Neural cell (in vitro differentiated cells): ENCODE data around the gene MBNL2. TPM values are rescaled to one million over a fixed set of nuclear protein-coding genes. Genes with fewer than 3 reads are reported as not detected.
A peak's percentile ranks its signal among the peaks of the same experiment; 100 is the strongest.

Experiments used
- H2AFZ ChIP-seq: fragments of 200-600, 300-800 bp; sonication (generic), shearing (Covaris generic); 2 replicates; pipeline ENCODE4 v1.6.0; 2014; ENCODE audit warnings: low read depth, mild to moderate bottlenecking, antibody characterized with exemption, low read length, moderate library complexity
- H3F3A ChIP-seq: fragments of 200-600 bp; shearing (Covaris generic); 2 replicates; pipeline ENCODE4 v1.6.1; 2016; ENCODE audit warnings: mild to moderate bottlenecking, moderate library complexity, mixed read lengths, antibody characterized with exemption, low read length; ENCODE audit not compliant: insufficient read depth, poor library complexity, severe bottlenecking
- H3K27ac ChIP-seq: fragments of 200-600, 300-800 bp; sonication (generic), shearing (Covaris generic); 2 replicates; pipeline ENCODE4 v1.5.1; 2014; ENCODE audit warnings: mild to moderate bottlenecking, low read length, moderate library complexity
- H3K27me3 ChIP-seq: fragments of 300-800, 200-600 bp; sonication (generic), shearing (Covaris generic); 2 replicates; pipeline ENCODE4 v1.6.0; 2014; ENCODE audit warnings: mild to moderate bottlenecking, low read depth, low read length, moderate library complexity; ENCODE audit not compliant: insufficient read depth
- H3K36me3 ChIP-seq: fragments of 300-800, 200-600 bp; sonication (generic), shearing (Covaris generic); 2 replicates; pipeline ENCODE4 v1.5.1; 2014; ENCODE audit warnings: mild to moderate bottlenecking, antibody characterized with exemption, low read length, moderate library complexity; ENCODE audit not compliant: insufficient read depth
- H3K4me2 ChIP-seq: fragments of 300-800, 200-600 bp; sonication (generic), shearing (Covaris generic); 2 replicates; pipeline ENCODE4 v1.6.0; 2014; ENCODE audit warnings: mild to moderate bottlenecking, low read length
- H3K4me3 ChIP-seq: fragments of 300-800, 200-600 bp; sonication (generic), shearing (Covaris generic); 2 replicates; pipeline ENCODE4 v1.5.1; 2014; ENCODE audit warnings: mild to moderate bottlenecking, low read length, moderate library complexity
- H3K79me2 ChIP-seq: fragments of 200-600 bp; shearing (Covaris generic); replicated peaks from 2 replicates; pipeline ENCODE4 v1.6.0; 2014; ENCODE audit warnings: mild to moderate bottlenecking, low read length, moderate library complexity; ENCODE audit not compliant: insufficient read depth
- H3K9ac ChIP-seq: fragments of 300-800, 200-600 bp; sonication (generic), shearing (Covaris generic); 2 replicates; pipeline ENCODE4 v1.6.1; 2016; ENCODE audit warnings: mild to moderate bottlenecking, low read length, mixed read lengths
- H3K9me2 ChIP-seq: fragments of 200-600 bp; shearing (Covaris generic); 2 replicates; pipeline ENCODE4 v1.6.1; 2016; ENCODE audit warnings: mild to moderate bottlenecking, low read length, mixed read lengths; ENCODE audit not compliant: insufficient read depth
- H3K9me3 ChIP-seq: fragments of 200-600, 300-800 bp; sonication (generic), shearing (Covaris generic); 2 replicates; pipeline ENCODE4 v1.6.1; 2016; ENCODE audit warnings: mild to moderate bottlenecking, mixed run types, low read length, moderate library complexity, mixed read lengths
- H4K20me1 ChIP-seq: fragments of 200-600 bp; shearing (Covaris generic); 2 replicates; pipeline ENCODE4 v1.6.1; 2016; ENCODE audit warnings: mild to moderate bottlenecking, mixed run types; ENCODE audit not compliant: insufficient read depth
- EP300 ChIP-seq: fragments of 450-650 bp; conservative IDR thresholded peaks from 2 replicates; pipeline ENCODE4 v1.6.1; 2014; ENCODE audit warnings: antibody characterized with exemption, mild to moderate bottlenecking, moderate library complexity; ENCODE audit not compliant: poor library complexity, severe bottlenecking
- EZH2 ChIP-seq: fragments of 200-600, 300-800 bp; shearing (Covaris generic), sonication (generic); IDR thresholded peaks from 2 replicates; pipeline ENCODE4 v1.6.1; 2014; ENCODE audit warnings: antibody characterized with exemption, low read length, borderline replicate concordance, mild to moderate bottlenecking; ENCODE audit not compliant: insufficient read depth, poor library complexity, severe bottlenecking
- MXI1 ChIP-seq: fragments of 450-650 bp; conservative IDR thresholded peaks from 2 replicates; pipeline ENCODE4 v1.6.1; 2014; ENCODE audit warnings: antibody characterized with exemption, mild to moderate bottlenecking; ENCODE audit not compliant: poor library complexity, severe bottlenecking
- POLR2AphosphoS5 ChIP-seq: IDR thresholded peaks from 2 replicates; pipeline ENCODE4 v1.6.1; 2012
- RAD21 ChIP-seq: fragments of 450-650 bp; conservative IDR thresholded peaks from 2 replicates; pipeline ENCODE4 v1.6.1; 2014; ENCODE audit warnings: antibody characterized with exemption, mild to moderate bottlenecking, moderate library complexity
- SMC3 ChIP-seq: fragments of 450-650 bp; conservative IDR thresholded peaks from 2 replicates; pipeline ENCODE4 v1.6.1; 2014; ENCODE audit warnings: antibody characterized with exemption, mild to moderate bottlenecking, moderate library complexity; ENCODE audit not compliant: poor library complexity
- TAF1 ChIP-seq: IDR thresholded peaks from 2 replicates; pipeline ENCODE4 v1.6.1; 2012; ENCODE audit warnings: low read depth
- polyA plus RNA-seq: library from polyadenylated mRNA; depleted of rRNA; stranded (reverse); fragments of >200 nt; gene quantifications from 2 replicates; pipeline ENCODE4 v1.2.3, GENCODE V29; 2014
- TF ChIP-seq, protein P1 (sequence below): IDR thresholded peaks from 2 replicates; pipeline ENCODE4 v1.6.1; 2012; ENCODE audit warnings: borderline replicate concordance
- TF ChIP-seq, protein P2 (sequence below): fragments of 450-650 bp; IDR thresholded peaks from 2 replicates; pipeline ENCODE4 v1.5.1; 2014; ENCODE audit warnings: antibody characterized with exemption, mild to moderate bottlenecking, moderate library complexity; ENCODE audit not compliant: poor library complexity, severe bottlenecking

MBNL2 gene
- polyA plus RNA-seq, 1 donor from 2014 or later, result 4.3 TPM

GRCh38 chr13:97434397-97435201 lies 212.5 kb downstream of the MBNL2 start:
- Histone ChIP-seq H4K20me1 (no peaks in the 10 kb centered on the region), H3K27ac (peak overlapping the region; percentile 76), H3K4me2 (peak overlapping the region; percentile 64), H3K4me3 (peak overlapping the region; percentile 81), H3K9me2 (no peaks in the 10 kb centered on the region), H3K79me2 (peaks cover 60% of the 10 kb centered on the region), H3K36me3 (no peaks in the 10 kb centered on the region), H2AFZ (peak overlapping the region; percentile 0), H3F3A (no peaks in the 10 kb centered on the region), H3K27me3 (no peaks in the 10 kb centered on the region), H3K9me3 (no peaks in the 10 kb centered on the region), H3K9ac (peak overlapping the region; percentile 75)
- TF ChIP-seq EZH2 (no peak), EP300 (no peak), TAF1 (no peak), RAD21 (peak; percentile 39), SMC3 (peak; percentile 35), POLR2AphosphoS5 (peak; percentile 26), MXI1 (no peak)
- TF ChIP-seq, protein P1, sequence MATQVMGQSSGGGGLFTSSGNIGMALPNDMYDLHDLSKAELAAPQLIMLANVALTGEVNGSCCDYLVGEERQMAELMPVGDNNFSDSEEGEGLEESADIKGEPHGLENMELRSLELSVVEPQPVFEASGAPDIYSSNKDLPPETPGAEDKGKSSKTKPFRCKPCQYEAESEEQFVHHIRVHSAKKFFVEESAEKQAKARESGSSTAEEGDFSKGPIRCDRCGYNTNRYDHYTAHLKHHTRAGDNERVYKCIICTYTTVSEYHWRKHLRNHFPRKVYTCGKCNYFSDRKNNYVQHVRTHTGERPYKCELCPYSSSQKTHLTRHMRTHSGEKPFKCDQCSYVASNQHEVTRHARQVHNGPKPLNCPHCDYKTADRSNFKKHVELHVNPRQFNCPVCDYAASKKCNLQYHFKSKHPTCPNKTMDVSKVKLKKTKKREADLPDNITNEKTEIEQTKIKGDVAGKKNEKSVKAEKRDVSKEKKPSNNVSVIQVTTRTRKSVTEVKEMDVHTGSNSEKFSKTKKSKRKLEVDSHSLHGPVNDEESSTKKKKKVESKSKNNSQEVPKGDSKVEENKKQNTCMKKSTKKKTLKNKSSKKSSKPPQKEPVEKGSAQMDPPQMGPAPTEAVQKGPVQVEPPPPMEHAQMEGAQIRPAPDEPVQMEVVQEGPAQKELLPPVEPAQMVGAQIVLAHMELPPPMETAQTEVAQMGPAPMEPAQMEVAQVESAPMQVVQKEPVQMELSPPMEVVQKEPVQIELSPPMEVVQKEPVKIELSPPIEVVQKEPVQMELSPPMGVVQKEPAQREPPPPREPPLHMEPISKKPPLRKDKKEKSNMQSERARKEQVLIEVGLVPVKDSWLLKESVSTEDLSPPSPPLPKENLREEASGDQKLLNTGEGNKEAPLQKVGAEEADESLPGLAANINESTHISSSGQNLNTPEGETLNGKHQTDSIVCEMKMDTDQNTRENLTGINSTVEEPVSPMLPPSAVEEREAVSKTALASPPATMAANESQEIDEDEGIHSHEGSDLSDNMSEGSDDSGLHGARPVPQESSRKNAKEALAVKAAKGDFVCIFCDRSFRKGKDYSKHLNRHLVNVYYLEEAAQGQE, result no peak
- TF ChIP-seq, protein P2, sequence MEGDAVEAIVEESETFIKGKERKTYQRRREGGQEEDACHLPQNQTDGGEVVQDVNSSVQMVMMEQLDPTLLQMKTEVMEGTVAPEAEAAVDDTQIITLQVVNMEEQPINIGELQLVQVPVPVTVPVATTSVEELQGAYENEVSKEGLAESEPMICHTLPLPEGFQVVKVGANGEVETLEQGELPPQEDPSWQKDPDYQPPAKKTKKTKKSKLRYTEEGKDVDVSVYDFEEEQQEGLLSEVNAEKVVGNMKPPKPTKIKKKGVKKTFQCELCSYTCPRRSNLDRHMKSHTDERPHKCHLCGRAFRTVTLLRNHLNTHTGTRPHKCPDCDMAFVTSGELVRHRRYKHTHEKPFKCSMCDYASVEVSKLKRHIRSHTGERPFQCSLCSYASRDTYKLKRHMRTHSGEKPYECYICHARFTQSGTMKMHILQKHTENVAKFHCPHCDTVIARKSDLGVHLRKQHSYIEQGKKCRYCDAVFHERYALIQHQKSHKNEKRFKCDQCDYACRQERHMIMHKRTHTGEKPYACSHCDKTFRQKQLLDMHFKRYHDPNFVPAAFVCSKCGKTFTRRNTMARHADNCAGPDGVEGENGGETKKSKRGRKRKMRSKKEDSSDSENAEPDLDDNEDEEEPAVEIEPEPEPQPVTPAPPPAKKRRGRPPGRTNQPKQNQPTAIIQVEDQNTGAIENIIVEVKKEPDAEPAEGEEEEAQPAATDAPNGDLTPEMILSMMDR, result no peak

GRCh38 chr13:97435323-97435722 lies 213.2 kb downstream of the MBNL2 start:
- peak overlapping the region; percentile 76 for H3K27ac ChIP-seq
- peak overlapping the region; percentile 81 for H3K4me3 ChIP-seq
- TF ChIP-seq RAD21, result no peak
- TF ChIP-seq, protein P1, result no peak
- no peak for TF ChIP-seq EZH2
- TF ChIP-seq, protein P2, result no peak
- TF ChIP-seq POLR2AphosphoS5, result no peak
- TF ChIP-seq TAF1, result no peak
- TF ChIP-seq MXI1, result no peak
- no peak for TF ChIP-seq SMC3
- TF ChIP-seq EP300, result no peak
- no peaks in the 10 kb centered on the region for H3K27me3 ChIP-seq
- no peaks in the 10 kb centered on the region for H3K9me3 ChIP-seq
- no peak overlapping the region for H2AFZ ChIP-seq
- H3K36me3 ChIP-seq, result no peaks in the 10 kb centered on the region
- H3K9ac ChIP-seq, result peak overlapping the region; percentile 75
- H3K9me2 ChIP-seq, result no peaks in the 10 kb centered on the region
- H3F3A ChIP-seq, result no peaks in the 10 kb centered on the region
- peak overlapping the region; percentile 64 for H3K4me2 ChIP-seq
- peaks cover 60% of the 10 kb centered on the region for H3K79me2 ChIP-seq
- no peaks in the 10 kb centered on the region for H4K20me1 ChIP-seq
